ENCODE measurements around the gene MTIF2.
"Not testable (repeated sequence)": the region's sequence is repeated elsewhere in the genome, so short reads cannot be mapped to it uniquely, and the experiment has no call there.

The MTIF2 gene

DNA sequence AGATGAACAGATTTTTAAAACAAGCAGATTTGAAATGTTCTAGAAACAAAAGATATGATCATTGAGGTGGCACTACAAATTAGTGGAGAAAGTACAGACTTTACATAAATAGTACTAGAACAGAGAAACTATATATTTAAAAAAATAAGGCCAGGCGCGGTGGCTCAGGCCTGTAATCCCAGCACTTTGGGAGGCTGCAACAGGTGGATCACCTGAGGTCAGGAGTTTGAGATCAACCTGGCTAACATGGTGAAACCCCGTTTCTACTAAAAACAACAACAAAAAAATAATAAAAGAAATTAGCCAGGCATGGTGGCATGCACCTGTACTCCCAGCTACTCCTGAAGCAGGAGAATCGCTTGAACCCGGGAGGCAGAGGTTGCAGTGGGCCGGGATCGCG lies 82.2 kb downstream of the MTIF2 start:
- DNase-seq, result not testable (repeated sequence)

Data from OCI-M1 (cell line).